HT1080 (cell line): ENCODE results near the gene SH3BP2. TPM values are rescaled to one million over a fixed set of nuclear protein-coding genes. Genes with fewer than 3 reads are reported as not detected.

Source experiments
- DNase-seq: peaks from one replicate; pipeline ENCODE4 v3.0.0-alpha.2; 2015; ENCODE audit warnings: low read depth
- total RNA-seq: library from RNA; depleted of rRNA; stranded (reverse); fragments of >200 nt; shearing (Covaris generic); gene quantifications from 2 replicates; pipeline ENCODE4 v1.2.3, GENCODE V29; 2014; rRNA removed

SH3BP2 gene
- total RNA-seq, 1 experiment from 2014 or later = 35.1 TPM

DNA sequence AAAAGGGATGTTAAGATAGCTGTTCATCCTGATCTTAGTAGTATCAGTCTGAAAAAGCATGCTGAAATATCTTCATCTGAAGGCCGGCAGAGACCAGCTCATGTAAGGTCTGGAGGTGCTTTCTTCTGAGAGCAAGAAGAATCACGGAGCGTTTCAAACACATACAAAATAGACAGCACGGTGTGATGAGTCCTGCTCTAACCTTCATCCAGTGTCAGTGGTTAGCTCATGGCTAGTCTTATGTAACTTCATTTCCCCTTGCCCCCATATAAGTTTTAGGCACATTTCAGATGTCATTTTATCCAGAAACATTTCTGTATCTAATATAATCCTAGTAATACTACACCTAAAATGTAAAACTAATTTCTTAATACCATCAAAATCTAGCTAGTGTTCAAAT lies 78.6 kb downstream of the SH3BP2 start:
- DNase-seq = no peak

DNA sequence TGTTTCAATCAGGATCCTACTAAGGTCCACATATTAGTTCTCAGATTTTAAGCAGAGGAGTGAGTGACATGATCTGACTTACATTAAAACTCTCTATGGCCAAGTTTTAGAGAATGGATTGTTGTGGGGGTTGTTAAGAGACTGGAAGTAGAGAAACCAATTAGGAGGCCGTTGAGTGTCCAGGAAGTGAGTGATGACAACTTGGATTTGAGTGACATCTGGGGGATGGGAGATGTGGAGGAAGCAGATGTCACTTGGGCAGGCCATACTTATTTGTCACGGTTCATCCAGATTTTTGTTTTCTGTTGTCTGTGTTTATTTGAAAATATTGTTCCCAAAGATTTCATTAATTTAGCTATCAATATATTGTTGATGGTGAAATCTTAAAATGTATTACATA lies 79.0 kb downstream of the SH3BP2 start:
- no peak for DNase-seq

DNA sequence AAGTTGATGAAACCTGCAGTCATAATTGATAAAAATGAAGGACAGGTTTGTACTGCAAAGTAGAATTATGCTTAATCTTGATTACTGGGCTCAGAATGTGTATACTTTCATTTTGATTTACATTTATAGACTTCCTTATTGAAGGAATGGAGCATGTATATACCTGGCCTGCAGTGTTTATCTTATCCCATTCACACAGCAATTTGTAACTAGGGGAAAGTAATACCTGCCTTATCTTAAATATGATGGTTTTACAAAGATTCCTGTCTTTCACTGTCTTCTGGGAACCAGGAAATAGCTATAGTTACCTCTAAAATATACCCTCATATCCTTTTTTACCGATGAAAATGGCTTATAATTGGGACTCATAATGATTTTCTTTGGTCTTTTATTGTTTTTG lies 80.4 kb downstream of the SH3BP2 start:
- no peak for DNase-seq

DNA sequence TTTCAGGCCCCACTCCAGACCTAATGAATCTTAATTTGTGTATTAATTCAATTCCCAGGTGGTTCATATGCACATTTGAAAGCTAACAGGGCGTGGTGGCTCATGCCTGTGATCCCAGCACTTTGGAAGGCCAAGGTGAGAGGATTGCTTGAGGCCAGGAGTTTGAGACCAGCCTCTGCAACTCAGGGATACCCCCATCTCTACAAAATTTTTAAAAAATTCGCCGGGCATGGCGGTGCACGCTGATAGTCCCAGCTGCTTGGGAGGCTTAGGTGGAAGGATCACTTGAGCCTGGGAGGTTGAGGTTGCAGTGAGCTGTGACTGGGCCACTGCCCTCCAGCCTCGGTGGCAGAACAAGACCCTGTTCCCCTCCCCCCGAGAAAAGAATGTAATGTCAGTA lies 82.0 kb downstream of the SH3BP2 start:
- DNase-seq = no peak

DNA sequence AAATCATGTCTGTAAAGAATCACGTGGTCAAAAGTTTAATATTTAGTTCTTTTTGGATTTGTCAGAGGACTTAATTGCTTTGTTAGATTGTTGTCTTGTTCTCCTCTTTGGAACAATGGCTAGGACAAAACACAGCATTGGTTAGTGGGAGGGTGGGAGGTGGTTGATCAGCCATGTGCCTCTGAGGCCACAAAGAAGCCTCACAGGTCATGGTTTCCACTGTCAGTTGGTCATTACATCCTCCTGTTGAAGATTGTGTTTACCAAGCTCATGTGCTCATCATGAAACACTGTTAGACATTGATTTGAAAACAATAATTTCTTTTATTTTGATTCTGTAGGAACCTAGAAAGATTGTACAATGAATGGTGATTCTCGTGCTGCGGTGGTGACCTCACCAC lies 82.7 kb downstream of the SH3BP2 start:
- DNase-seq = no peak

DNA sequence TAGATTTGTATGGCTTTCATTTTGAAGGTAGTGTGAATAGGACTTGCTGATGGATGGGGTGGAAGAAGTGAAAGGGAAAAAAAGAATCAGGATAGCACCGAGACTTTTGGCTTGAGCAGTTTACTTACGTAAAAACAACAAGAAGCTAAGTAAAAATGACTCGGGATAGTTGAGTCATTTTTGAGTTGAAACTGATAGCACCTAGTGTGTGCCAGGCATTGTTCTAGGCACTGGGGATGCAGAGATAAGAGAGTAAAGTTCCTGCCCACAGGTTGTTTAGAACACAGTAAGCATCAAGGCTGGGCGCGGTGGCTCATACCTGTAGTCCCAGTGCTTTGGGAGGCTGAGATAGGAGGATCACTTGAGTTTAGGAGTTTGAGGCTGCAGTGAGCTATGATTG lies 85.5 kb downstream of the SH3BP2 start:
- no peak for DNase-seq

DNA sequence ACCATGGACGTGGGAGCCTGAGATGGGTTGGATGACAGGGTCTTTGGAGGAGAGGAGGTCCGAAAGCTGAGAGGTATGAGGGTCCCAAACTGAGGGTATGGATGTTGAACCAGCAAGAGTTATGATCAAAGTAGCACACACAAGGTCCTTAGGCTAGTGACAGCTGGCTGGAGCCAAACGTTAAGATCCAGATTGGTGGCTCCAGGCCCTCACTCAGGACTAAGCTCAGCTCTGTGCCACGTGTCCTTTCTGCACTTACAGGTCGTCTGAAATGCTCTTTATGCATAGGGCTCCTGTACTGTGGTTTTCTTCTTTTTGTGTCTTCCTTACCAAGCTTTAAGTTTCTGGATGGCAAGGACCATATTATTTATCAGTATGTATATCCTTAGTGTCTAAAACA lies 86.1 kb downstream of the SH3BP2 start:
- DNase-seq = no peak

DNA sequence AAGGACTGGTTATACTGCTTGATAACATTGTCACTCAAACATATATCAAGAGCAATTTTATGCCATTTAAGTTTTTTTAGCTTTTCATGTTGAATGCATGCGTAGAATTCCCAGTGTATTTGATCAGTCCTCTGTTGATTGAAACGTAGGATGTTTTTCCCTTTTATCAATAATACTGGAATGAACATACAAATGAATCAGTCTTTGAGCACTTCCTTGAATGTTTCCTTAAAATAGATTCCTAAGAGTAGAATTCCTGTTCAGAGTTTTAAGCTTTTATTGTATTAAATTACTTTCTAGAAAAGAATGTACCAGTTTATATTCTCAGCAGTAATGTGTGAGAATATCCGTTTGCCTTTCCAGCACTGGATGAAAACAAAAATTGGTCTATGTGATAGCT lies 88.5 kb downstream of the SH3BP2 start:
- no peak for DNase-seq

DNA sequence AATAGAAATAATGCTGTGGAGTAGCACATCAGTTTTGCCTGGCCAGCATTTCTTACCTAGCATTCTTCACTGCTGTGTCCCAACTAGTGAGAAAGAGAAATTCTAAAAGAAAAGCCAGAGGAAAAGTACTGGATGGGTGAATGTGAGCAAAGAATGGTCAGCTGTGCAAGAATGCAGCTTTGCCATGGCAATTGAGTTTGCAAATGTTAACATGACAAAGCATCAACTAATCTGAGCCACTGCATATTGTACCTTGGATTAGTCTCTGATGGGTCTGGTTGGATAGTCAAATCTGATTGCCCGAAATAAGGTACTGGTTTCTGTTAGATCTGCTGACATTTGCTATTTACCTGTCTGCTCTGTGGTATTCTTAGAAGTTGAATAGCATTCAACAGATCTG lies 89.5 kb downstream of the SH3BP2 start:
- DNase-seq = no peak

DNA sequence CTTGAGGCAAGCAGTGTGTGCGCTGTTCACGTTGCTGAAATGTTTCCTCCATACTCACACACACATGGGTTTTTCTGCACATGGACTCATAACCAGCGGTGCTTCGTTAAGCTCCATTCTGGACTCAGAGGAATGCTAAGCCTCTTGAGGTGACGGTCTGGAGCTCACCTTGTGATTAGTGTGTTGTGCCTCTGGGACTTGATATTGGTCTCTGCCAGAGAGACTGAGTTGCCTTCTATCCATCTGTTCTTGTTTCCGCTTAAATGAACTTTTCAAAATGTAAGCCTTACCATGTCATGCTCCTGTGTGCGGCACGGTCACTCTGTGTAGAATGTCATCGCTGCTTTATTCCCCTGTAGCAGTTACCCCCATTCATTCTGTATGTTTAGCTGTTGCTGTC lies 93.3 kb downstream of the SH3BP2 start:
- no peak for DNase-seq

DNA sequence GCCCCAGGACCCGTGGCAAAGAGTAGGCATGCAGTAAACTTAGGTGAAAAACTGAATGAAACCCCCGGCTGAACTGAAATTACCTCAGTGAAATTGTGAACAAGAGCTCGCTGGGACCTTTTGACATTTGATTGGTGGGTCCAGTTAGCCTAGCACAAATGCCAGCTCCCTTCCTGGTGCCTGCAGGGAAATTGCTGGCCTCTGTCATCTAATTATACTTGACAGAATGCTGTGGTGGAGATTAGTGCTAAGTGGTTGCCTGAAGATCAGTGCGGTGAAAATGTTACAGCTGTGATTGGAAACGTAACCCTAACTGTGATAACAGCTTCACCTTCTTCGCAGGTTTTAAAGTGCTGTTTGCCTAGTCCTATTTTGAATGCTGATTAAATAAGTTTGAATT lies 93.7 kb downstream of the SH3BP2 start:
- no peak for DNase-seq

DNA sequence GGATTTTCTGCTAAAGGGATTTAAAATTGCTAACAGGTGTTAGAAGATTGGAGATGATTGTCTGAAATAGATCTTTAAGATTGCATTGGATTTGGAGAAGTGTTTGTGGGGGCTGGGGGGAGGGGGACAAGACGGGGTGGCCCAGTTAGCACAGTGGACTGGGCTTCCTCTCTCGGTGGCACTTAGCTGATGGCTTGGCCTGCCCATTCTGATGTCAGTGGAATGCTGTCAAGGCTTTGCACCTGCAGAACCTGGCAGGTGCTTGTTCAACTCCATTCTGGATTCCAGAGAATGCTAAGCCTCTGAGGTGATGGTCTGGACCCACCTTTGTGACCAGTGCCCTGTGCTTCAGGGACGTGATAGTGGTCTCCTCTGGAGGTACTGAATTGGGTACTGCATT lies 94.5 kb downstream of the SH3BP2 start:
- no peak for DNase-seq

DNA sequence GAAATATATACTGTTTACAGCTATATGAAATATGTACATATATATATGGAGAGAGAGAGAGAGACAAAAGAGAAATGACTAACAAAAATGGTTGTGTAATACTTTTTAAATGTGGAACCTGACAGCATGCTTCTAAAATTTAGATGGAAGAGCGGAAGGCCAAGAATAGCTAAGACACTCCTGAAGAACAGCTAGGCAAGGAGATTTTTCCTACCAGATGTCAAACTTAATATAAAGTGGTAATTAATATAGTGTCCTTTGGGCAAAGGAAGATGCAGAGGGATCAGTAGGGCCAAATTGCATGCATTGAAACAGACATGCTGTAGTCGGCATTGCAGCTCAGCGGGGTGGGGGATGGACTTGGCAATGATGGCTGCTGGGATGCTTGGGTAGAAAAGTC lies 96.0 kb downstream of the SH3BP2 start:
- no peak for DNase-seq

Other genes starting within 250 kb of the SH3BP2 start
- 62.4 and 72.5 TPM in 2 replicates for gene TNIP2, start 36.7 kb upstream of the SH3BP2 start, total RNA-seq
- gene ADD1, start 50.8 kb downstream of the SH3BP2 start, total RNA-seq = 102 and 129 TPM in 2 replicates
- 31.6 and 39.6 TPM in 2 replicates for gene NOP14, start 170.3 kb downstream of the SH3BP2 start, total RNA-seq
- gene GRK4, start 170.5 kb downstream of the SH3BP2 start, total RNA-seq = 3.5 and 4.4 TPM in 2 replicates